Type B pancreatic cell (in vitro differentiated cells): ENCODE data around the gene NENF. TPM values are rescaled to one million over a fixed set of nuclear protein-coding genes. Genes with fewer than 3 reads are reported as not detected.
"Not testable (repeated sequence)": the region's sequence is repeated elsewhere in the genome, so short reads cannot be mapped to it uniquely, and the experiment has no call there.

ENCODE experiments used
- DNase-seq: peaks from one replicate; pipeline ENCODE4 v3.0.0; 2021; ENCODE audit warnings: mixed read lengths; ENCODE audit not compliant: unreplicated experiment; ENCODE audit errors: extremely low spot score
- H3K27ac Mint-ChIP-seq: 2 replicates; pipeline ENCODE4 v1.8.0; 2021; ENCODE audit warnings: mild to moderate bottlenecking, mixed read lengths
- H3K27me3 Mint-ChIP-seq: 2 replicates; pipeline ENCODE4 v1.8.0; 2021; ENCODE audit warnings: mixed read lengths
- H3K36me3 Mint-ChIP-seq: 2 replicates; pipeline ENCODE4 v1.8.0; 2021; ENCODE audit warnings: mixed read lengths
- H3K4me1 Mint-ChIP-seq: one replicate; pipeline ENCODE4 v1.8.0; 2021; ENCODE audit warnings: mixed read lengths; ENCODE audit not compliant: unreplicated experiment
- H3K4me3 Mint-ChIP-seq: 2 replicates; pipeline ENCODE4 v1.8.0; 2021; ENCODE audit warnings: mild to moderate bottlenecking, mixed read lengths
- H3K9me3 Mint-ChIP-seq: 2 replicates; pipeline ENCODE4 v1.8.0; 2021; ENCODE audit warnings: mixed read lengths
- total RNA-seq: library from RNA; stranded (reverse); gene quantifications from 2 replicates; pipeline ENCODE4 v1.2.1, GENCODE V29; 2021; ENCODE audit warnings: low replicate concordance
- TF ChIP-seq, protein P1 (sequence below): fragments of 200-600 bp; sonication (generic); conservative IDR thresholded peaks from 2 replicates; pipeline ENCODE4 v1.5.0; 2021; ENCODE audit warnings: antibody characterized with exemption, mild to moderate bottlenecking

NENF gene
- total RNA-seq, 1 donor from 2014 or later = 48.9 TPM

DNA sequence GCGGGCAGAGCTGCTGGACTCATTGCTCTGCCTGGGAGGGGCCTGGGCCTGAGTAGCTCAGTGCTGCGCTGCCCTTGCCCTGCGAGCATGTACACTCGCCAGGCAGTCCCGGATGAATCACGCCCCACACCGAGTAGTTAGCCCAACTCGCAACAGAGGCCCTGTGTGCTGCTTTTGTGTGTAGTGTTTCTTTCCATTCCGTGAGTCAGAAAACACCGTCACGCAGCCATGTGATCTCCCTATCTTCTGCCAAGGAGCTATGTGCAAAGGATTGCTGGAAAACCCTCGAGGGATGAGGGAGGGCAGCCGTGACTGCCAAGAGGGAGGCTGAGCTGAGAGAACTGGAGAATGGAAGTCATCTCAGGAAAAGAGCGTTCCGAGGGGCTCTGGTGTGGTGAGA lies 37.3 kb downstream of the NENF start:
- DNase-seq = no peak
- H3K27me3 Mint-ChIP-seq = no peaks in the 10 kb centered on the region
- no peaks in the 10 kb centered on the region for H3K36me3 Mint-ChIP-seq
- TF ChIP-seq, protein P1, sequence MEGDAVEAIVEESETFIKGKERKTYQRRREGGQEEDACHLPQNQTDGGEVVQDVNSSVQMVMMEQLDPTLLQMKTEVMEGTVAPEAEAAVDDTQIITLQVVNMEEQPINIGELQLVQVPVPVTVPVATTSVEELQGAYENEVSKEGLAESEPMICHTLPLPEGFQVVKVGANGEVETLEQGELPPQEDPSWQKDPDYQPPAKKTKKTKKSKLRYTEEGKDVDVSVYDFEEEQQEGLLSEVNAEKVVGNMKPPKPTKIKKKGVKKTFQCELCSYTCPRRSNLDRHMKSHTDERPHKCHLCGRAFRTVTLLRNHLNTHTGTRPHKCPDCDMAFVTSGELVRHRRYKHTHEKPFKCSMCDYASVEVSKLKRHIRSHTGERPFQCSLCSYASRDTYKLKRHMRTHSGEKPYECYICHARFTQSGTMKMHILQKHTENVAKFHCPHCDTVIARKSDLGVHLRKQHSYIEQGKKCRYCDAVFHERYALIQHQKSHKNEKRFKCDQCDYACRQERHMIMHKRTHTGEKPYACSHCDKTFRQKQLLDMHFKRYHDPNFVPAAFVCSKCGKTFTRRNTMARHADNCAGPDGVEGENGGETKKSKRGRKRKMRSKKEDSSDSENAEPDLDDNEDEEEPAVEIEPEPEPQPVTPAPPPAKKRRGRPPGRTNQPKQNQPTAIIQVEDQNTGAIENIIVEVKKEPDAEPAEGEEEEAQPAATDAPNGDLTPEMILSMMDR = no peak
- peak overlapping the region; percentile 89 for H3K27ac Mint-ChIP-seq
- H3K4me3 Mint-ChIP-seq = peak overlapping the region; percentile 37
- H3K4me1 Mint-ChIP-seq = peaks cover 6% of the 10 kb centered on the region
- no peaks in the 10 kb centered on the region for H3K9me3 Mint-ChIP-seq

DNA sequence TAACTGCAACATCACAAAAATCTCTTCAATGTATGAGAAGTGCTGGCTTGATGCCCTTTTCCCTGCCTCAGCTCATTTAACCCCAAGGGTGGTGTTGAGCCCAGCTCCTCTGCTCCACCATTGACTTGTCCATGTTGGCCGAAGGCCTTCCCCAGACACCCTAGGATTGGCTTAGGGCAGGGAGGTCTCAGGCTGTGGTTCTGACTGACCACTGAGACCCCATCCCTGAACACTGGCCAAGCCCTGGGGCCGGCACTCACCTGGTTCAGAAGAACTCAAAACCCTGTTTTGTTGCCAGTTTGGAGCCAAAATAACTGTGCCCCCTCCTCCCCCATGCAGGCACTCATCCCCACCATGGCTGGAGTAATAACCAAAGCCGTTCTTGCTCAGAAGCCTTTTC lies 38.6 kb downstream of the NENF start:
- Mint-ChIP-seq H3K27me3 (no peaks in the 10 kb centered on the region), H3K36me3 (no peaks in the 10 kb centered on the region), H3K4me3 (no peak overlapping the region), H3K9me3 (no peaks in the 10 kb centered on the region), H3K4me1 (peaks cover 6% of the 10 kb centered on the region), H3K27ac (no peak overlapping the region)
- DNase-seq = no peak
- TF ChIP-seq, protein P1 = no peak

DNA sequence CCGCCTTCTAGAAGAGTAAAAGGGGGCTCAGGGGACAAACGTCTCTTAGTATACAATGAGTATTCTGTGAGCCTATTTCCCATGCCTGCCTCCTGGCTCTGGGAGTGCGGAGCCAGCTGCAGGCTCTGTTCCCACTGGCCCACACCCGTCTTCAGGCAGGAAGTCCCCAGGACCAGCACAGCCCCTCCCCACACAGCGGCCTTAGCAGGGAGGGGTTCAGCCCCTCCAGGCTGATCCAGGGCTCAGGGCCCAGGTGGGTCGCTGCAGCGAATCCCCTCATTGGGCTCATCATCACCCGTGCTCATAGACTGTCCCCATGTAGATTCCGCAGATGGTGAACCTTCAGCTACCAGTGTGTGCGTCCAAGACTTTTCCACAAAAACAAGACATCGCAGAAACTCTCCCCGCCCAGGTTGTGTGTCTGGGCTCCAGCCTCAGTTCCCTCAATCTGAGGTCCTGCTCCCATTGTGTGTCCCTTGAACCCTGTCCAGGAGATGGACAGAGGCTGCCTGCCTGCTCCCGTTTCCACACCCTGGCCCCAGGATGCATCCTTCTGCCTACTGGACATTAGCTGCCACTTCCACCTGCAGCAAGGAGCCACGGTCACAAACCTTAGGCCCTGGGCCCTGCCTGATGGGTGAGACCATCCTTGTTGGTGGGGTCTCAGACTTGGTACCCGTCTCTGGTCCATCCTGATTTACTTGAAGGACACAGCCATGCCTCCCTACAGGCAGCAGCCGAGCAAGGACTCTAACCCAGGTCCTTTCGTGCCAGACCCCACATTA lies 39.4 kb downstream of the NENF start:
- no peak for DNase-seq
- no peak overlapping the region for H3K4me3 Mint-ChIP-seq
- H3K9me3 Mint-ChIP-seq = no peaks in the 10 kb centered on the region
- H3K36me3 Mint-ChIP-seq = no peaks in the 10 kb centered on the region
- peaks cover 9% of the 10 kb centered on the region for H3K4me1 Mint-ChIP-seq
- peak overlapping the region; percentile 50 for H3K27ac Mint-ChIP-seq
- TF ChIP-seq, protein P1 = no peak
- H3K27me3 Mint-ChIP-seq = peaks cover 2% of the 10 kb centered on the region

DNA sequence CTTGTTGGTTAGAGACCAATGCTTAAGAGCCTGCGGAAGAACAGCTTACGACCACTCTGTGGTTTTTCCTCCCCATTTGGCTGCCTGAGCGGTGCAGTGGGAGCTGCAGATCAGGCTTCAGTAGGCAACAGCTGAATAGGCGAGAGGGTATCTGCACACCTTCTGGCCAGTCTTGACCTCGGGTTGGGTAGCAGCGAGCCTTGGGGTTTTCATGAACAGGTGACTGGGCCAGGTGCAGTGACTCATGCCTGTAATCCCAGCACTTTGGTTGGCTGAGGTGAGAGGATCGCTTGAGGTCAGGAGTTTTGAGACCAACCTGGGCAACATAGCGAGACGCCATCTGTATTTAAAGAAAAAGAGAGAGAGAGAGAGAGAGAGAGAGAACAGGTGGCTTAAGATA lies 41.0 kb downstream of the NENF start:
- Mint-ChIP-seq H3K36me3 (no peaks in the 10 kb centered on the region), H3K4me3 (no peak overlapping the region), H3K27me3 (peaks cover 4% of the 10 kb centered on the region), H3K4me1 (peaks cover 11% of the 10 kb centered on the region), H3K9me3 (no peaks in the 10 kb centered on the region), H3K27ac (no peak overlapping the region)
- no peak for DNase-seq
- TF ChIP-seq, protein P1 = no peak

DNA sequence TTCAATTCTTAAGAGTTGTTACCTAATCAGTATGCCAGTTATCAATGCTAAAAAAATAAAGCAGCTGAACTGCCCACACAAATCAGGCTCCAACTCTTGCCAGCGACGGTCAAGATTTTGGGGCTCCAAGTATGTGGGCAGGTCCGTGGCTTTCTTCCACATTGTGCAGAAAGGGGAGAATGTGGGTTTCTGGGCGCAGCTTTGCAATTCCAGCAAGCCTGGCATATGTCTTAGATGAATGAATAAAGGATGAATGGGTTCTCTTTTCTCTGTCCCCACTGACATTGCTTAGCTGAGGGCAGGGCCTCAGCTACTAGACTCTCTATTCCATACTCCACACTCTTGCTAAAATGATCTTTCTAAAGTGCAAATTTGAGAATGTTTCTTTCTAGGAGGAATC lies 42.4 kb downstream of the NENF start:
- no peaks in the 10 kb centered on the region for H3K36me3 Mint-ChIP-seq
- peaks cover 10% of the 10 kb centered on the region for H3K27me3 Mint-ChIP-seq
- no peak for DNase-seq
- H3K27ac Mint-ChIP-seq = no peak overlapping the region
- no peak overlapping the region for H3K4me3 Mint-ChIP-seq
- TF ChIP-seq, protein P1 = no peak
- H3K4me1 Mint-ChIP-seq = peaks cover 7% of the 10 kb centered on the region
- no peaks in the 10 kb centered on the region for H3K9me3 Mint-ChIP-seq

DNA sequence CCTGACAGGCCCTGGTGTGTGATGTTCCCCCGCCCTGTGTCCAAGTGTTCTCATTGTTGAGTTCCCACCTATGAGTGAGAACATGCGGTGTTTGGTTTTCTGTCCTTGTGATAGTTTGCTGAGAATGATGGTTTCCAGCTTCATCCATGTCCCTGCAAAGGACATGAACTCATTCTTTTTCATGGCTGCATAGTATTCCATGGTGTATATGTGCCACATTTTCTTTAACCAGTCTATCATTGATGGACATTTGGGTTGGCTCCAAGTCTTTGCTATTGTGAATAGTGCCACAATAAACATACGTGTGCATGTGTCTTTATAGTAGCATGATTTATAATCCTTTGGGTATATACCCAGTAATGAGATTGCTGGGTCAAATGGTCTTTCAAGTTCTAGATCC lies 43.1 kb downstream of the NENF start:
- H3K9me3 Mint-ChIP-seq, H3K4me3 Mint-ChIP-seq, H3K4me1 Mint-ChIP-seq, DNase-seq, H3K36me3 Mint-ChIP-seq, H3K27ac Mint-ChIP-seq: not testable (repeated sequence)
- peaks cover 10% of the 10 kb centered on the region for H3K27me3 Mint-ChIP-seq
